ENCODE results near the gene MYD88.

- TF ChIP-seq POLR2AphosphoS5 (IDR thresholded peaks at IDR 0.05; ENCODE audit: insufficient read depth in 1 of 2, low read depth in 1 of 2): no peak
- TF ChIP-seq POLR2A (IDR thresholded peaks at IDR 0.05): no peak
These were observed 24.8 kb downstream of the MYD88 start for GRCh38 chr3:38163117-38163840.

Measured in vagina (tissue), 2 donors.